ENCODE results near the gene PDE6D.

Gene PDE6D

GRCh38 chr2:231780909-231781797 lies at the start of gene PDE6D:
Gene PDE6D (minus strand): TSS chr2:231781282. CDS start chr2:231781114, 168 bp downstream.
- peak; percentile 97 for ATAC-seq
- TF ChIP-seq ZNF70 (CRISPR knock-in tag; IDR thresholded peaks at IDR 0.05) (no peak), TSHZ2 (CRISPR knock-in tag; IDR thresholded peaks at IDR 0.05) (peak; percentile 83), ZFP3 (CRISPR knock-in tag; IDR thresholded peaks at IDR 0.05) (0 out of 2 replicates have a peak, but pooled peaks have one; percentile 40)
- TF ChIP-seq, protein P1, sequence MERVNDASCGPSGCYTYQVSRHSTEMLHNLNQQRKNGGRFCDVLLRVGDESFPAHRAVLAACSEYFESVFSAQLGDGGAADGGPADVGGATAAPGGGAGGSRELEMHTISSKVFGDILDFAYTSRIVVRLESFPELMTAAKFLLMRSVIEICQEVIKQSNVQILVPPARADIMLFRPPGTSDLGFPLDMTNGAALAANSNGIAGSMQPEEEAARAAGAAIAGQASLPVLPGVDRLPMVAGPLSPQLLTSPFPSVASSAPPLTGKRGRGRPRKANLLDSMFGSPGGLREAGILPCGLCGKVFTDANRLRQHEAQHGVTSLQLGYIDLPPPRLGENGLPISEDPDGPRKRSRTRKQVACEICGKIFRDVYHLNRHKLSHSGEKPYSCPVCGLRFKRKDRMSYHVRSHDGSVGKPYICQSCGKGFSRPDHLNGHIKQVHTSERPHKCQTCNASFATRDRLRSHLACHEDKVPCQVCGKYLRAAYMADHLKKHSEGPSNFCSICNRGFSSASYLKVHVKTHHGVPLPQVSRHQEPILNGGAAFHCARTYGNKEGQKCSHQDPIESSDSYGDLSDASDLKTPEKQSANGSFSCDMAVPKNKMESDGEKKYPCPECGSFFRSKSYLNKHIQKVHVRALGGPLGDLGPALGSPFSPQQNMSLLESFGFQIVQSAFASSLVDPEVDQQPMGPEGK (CRISPR knock-in tag; IDR thresholded peaks at IDR 0.05; ENCODE audit: borderline replicate concordance): no peak

DNA sequence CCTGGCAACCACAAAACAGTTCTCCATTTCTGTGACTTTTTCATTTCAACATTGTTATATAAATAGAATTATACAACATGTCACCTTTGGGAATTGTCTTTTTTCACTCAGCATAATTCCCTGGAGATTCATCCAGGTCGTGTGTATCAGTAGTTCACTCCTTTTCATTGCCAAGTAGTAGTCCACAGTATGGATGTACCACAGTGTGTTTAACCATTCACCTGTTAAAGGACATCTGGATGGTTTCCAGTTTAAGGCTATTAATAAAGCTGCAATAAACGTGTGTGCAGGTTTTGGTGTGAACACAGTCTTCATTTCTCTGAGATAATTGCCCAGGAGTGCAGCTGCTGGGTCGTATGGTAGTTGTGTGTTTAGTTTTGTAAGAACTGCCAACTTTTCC lies 40.8 kb upstream of the PDE6D start:
- TF ChIP-seq CREB5 (CRISPR knock-in tag; IDR thresholded peaks at IDR 0.05; ENCODE audit: low read depth) (no peak), ZNF8 (CRISPR knock-in tag; IDR thresholded peaks at IDR 0.05) (peak; percentile 96)
- ATAC-seq: no peak

DNA sequence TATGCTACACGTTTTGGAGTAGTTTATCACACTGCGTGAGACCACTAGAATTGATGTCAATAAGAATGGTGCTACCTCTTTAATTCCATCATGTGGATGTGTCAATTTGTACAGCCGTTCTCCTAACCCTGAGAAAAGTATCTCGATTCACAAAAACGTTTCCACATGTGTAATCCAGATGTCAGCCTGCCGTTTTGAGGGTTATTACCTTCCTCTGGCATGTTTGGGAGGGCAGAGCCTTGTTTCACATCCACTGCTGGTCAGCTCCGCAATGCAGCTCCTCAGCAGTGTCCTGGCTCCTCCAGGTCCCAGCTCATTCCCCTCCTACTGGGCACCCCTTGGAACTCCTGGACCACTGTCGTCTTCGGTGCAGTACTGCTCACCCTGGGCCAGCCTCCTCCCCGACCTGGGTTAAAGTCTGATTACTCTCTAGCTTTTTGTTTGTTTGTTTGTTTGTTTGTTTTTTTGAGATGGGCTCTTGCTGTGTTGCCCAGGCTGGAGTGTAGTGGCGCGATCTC lies 39.8 kb upstream of the PDE6D start:
- TF ChIP-seq RARB (CRISPR knock-in tag; IDR thresholded peaks at IDR 0.05) (no peak), CSRNP3 (CRISPR knock-in tag; IDR thresholded peaks at IDR 0.05) (no peak), ISL1 (CRISPR knock-in tag; IDR thresholded peaks at IDR 0.05) (no peak)
- ATAC-seq: no peak

DNA sequence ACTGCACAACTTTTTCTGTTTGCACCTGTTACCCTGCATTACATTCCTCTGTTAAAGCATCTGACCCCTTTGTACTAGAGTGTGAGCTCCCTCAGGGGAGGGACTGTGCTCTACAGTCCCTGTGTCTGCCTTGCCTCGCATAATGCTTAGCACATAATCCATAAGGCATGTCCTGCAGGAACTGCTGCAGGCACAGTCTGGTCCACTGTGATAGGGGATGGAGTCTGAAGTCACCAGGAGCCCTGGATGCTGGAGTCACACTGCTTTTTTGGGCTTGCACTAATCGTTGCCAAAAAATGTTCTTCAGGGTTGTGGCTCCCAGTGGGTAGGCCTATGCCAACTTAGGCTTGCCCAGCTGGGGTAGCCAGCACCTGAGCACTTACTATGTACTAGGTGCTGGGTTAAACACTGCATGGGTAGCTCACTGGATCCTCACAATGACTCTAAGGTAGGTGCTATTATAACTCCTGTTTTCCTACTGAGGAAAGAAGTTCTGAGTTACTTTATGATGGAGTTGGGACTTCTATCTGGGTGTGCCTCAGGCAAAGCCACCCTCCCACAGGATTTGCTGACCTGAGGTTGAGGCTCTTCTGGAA lies 38.5 kb upstream of the PDE6D start:
- ATAC-seq: peak; percentile 33; the same call in 2 of the 3 replicates
- TF ChIP-seq PPARA (CRISPR knock-in tag; IDR thresholded peaks at IDR 0.05; ENCODE audit: borderline replicate concordance): no peak
- no peak for TF ChIP-seq ARNTL (CRISPR knock-in tag; IDR thresholded peaks at IDR 0.05; ENCODE audit: borderline replicate concordance, low read depth)
- TF ChIP-seq ZNF70 (CRISPR knock-in tag; IDR thresholded peaks at IDR 0.05): no peak
- TF ChIP-seq SNAI2 (CRISPR knock-in tag; IDR thresholded peaks at IDR 0.05): no peak
- no peak for TF ChIP-seq CSRNP3 (CRISPR knock-in tag; IDR thresholded peaks at IDR 0.05)
- no peak for TF ChIP-seq BACH2 (CRISPR knock-in tag; IDR thresholded peaks at IDR 0.05; ENCODE audit: borderline replicate concordance)
- TF ChIP-seq OSR1 (CRISPR knock-in tag; IDR thresholded peaks at IDR 0.05): no peak
- no peak for TF ChIP-seq ZFP30 (CRISPR knock-in tag; IDR thresholded peaks at IDR 0.05)
- no peak for TF ChIP-seq RARB (CRISPR knock-in tag; IDR thresholded peaks at IDR 0.05)
- no peak for TF ChIP-seq CREB5 (CRISPR knock-in tag; IDR thresholded peaks at IDR 0.05; ENCODE audit: low read depth)
- TF ChIP-seq ZNF565 (CRISPR knock-in tag; conservative IDR thresholded peaks at IDR 0.05; ENCODE audit: low read depth): no peak
- TF ChIP-seq ZC3H10 (CRISPR knock-in tag; IDR thresholded peaks at IDR 0.05): no peak
- no peak for TF ChIP-seq CSDC2 (CRISPR knock-in tag; IDR thresholded peaks at IDR 0.05)
- no peak for TF ChIP-seq ZFP3 (CRISPR knock-in tag; IDR thresholded peaks at IDR 0.05)
